ENCODE results near the gene PTH2.

The PTH2 gene

GRCh38 chr19:49430678-49431329 is 7.6 kb upstream of the PTH2 start:
- Histone ChIP-seq H3F3A (ENCODE audit: insufficient read depth, low read length) (no peaks in the 10 kb centered on the region), H3K9ac (ENCODE audit: low read length) (no peak overlapping the region), H3K4me1 (ENCODE audit: low read length) (no peaks in the 10 kb centered on the region), H3K9me3 (replicated peaks; ENCODE audit: insufficient read depth, low read length) (no peaks in the 10 kb centered on the region), H3K27me3 (replicated peaks; ENCODE audit: insufficient read depth, low read length) (peaks cover 98% of the 10 kb centered on the region), H3K27ac (ENCODE audit: low read length) (no peak overlapping the region), H2AFZ (ENCODE audit: low read length) (no peak overlapping the region), H3K36me3 (replicated peaks; ENCODE audit: insufficient read depth, low read length) (no peaks in the 10 kb centered on the region), H3K4me2 (ENCODE audit: low read depth, low read length) (no peak overlapping the region), H3K4me3 (ENCODE audit: low read length) (no peak overlapping the region), H4K20me1 (ENCODE audit: insufficient read depth, low read length) (no peaks in the 10 kb centered on the region), H3K9me2 (replicated peaks; ENCODE audit: insufficient read depth, low read length) (no peaks in the 10 kb centered on the region), H3K79me2 (ENCODE audit: low read length) (no peaks in the 10 kb centered on the region)
- DNase-seq = no peak
- TF ChIP-seq EZH2phosphoT487 (IDR thresholded peaks at IDR 0.05; ENCODE audit: low read length) = no peak
- TF ChIP-seq, protein P1, sequence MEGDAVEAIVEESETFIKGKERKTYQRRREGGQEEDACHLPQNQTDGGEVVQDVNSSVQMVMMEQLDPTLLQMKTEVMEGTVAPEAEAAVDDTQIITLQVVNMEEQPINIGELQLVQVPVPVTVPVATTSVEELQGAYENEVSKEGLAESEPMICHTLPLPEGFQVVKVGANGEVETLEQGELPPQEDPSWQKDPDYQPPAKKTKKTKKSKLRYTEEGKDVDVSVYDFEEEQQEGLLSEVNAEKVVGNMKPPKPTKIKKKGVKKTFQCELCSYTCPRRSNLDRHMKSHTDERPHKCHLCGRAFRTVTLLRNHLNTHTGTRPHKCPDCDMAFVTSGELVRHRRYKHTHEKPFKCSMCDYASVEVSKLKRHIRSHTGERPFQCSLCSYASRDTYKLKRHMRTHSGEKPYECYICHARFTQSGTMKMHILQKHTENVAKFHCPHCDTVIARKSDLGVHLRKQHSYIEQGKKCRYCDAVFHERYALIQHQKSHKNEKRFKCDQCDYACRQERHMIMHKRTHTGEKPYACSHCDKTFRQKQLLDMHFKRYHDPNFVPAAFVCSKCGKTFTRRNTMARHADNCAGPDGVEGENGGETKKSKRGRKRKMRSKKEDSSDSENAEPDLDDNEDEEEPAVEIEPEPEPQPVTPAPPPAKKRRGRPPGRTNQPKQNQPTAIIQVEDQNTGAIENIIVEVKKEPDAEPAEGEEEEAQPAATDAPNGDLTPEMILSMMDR (IDR thresholded peaks at IDR 0.05; ENCODE audit: low read length) = peak; percentile 34

- Histone ChIP-seq H3K9ac (ENCODE audit: low read length) (no peak overlapping the region), H3K27me3 (replicated peaks; ENCODE audit: insufficient read depth, low read length) (peaks cover 98% of the 10 kb centered on the region), H2AFZ (ENCODE audit: low read length) (no peak overlapping the region), H3K9me3 (replicated peaks; ENCODE audit: insufficient read depth, low read length) (no peaks in the 10 kb centered on the region), H3K9me2 (replicated peaks; ENCODE audit: insufficient read depth, low read length) (no peaks in the 10 kb centered on the region), H3K4me3 (ENCODE audit: low read length) (no peak overlapping the region), H3F3A (ENCODE audit: insufficient read depth, low read length) (no peaks in the 10 kb centered on the region), H3K4me2 (ENCODE audit: low read depth, low read length) (no peak overlapping the region), H3K4me1 (ENCODE audit: low read length) (no peaks in the 10 kb centered on the region), H3K36me3 (replicated peaks; ENCODE audit: insufficient read depth, low read length) (no peaks in the 10 kb centered on the region), H3K79me2 (ENCODE audit: low read length) (no peaks in the 10 kb centered on the region), H3K27ac (ENCODE audit: low read length) (no peak overlapping the region), H4K20me1 (ENCODE audit: insufficient read depth, low read length) (no peaks in the 10 kb centered on the region)
- DNase-seq = no peak
- TF ChIP-seq EZH2phosphoT487 (IDR thresholded peaks at IDR 0.05; ENCODE audit: low read length) (no peak), EZH2 (optimal IDR thresholded peaks at IDR 0.05; ENCODE audit: low read depth, low read length) (no peak)
- TF ChIP-seq, protein P1 (IDR thresholded peaks at IDR 0.05; ENCODE audit: low read length) = no peak
Observed at GRCh38 chr19:49430172-49430677, 7.0 kb upstream of the PTH2 start.

DNA sequence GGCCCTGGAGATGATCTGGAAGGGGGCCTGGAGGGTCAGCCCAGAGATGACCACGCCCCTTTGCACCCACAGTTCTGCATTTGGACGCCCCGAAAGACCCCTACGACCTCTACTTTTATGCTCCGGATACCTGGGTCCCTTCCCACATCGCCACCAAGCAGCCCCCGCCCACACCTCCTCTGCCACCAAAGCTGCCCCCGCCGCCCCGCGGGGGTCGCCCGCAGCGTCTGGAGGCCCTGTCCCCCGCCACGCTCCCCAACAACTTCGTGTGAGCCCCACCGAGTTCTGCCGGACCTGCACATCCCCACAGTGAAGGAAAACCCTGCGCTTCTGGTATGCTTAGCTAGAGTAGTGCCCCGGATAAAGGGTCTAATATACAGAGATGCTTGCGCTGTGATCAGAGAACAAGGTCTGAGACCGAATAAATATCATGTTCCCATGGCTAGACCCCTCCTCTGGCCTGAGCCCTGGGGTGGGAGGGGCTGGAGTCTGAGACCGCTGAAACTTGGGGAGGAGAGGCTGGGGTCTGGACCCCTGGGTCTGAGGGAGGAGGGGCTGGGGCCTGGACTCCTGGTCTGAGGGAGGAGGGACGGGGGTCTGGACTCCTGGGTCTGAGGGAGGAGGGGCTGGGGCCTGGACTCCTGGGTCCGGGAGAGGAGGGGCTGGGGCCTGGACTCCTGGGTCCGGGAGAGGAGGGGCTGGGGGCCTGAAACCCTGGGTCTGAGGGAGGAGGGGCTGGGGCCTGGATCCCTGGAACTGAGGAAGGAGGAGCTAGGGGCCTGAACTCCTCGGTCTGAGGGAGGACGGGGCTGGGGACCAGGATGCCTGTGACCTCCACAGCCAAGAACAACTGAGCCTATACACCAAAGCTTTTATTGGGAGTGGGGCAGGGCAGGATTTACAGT is 5.6 kb upstream of the PTH2 start:
- H3K27me3 ChIP-seq (replicated peaks; ENCODE audit: insufficient read depth, low read length) = peaks cover 98% of the 10 kb centered on the region
- H2AFZ ChIP-seq (ENCODE audit: low read length) = no peak overlapping the region

More for the DNA sequence above, 5.6 kb upstream of the PTH2 start:
- no peaks in the 10 kb centered on the region for H3K4me1 ChIP-seq (ENCODE audit: low read length)
- no peak overlapping the region for H3K9ac ChIP-seq (ENCODE audit: low read length)
- TF ChIP-seq, protein P1 (IDR thresholded peaks at IDR 0.05; ENCODE audit: low read length) = no peak
- TF ChIP-seq EZH2phosphoT487 (IDR thresholded peaks at IDR 0.05; ENCODE audit: low read length) (no peak), EZH2 (optimal IDR thresholded peaks at IDR 0.05; ENCODE audit: low read depth, low read length) (no peak)
- no peak overlapping the region for H3K27ac ChIP-seq (ENCODE audit: low read length)
- H3K9me3 ChIP-seq (replicated peaks; ENCODE audit: insufficient read depth, low read length) = no peaks in the 10 kb centered on the region
- DNase-seq = no peak
- H3K79me2 ChIP-seq (ENCODE audit: low read length) = no peaks in the 10 kb centered on the region
- no peaks in the 10 kb centered on the region for H3K9me2 ChIP-seq (replicated peaks; ENCODE audit: insufficient read depth, low read length)
- H4K20me1 ChIP-seq (ENCODE audit: insufficient read depth, low read length) = no peaks in the 10 kb centered on the region
- H3K4me2 ChIP-seq (ENCODE audit: low read depth, low read length) = no peak overlapping the region
- no peaks in the 10 kb centered on the region for H3K36me3 ChIP-seq (replicated peaks; ENCODE audit: insufficient read depth, low read length)
- no peak overlapping the region for H3K4me3 ChIP-seq (ENCODE audit: low read length)
- no peaks in the 10 kb centered on the region for H3F3A ChIP-seq (ENCODE audit: insufficient read depth, low read length)

Data from MM.1S (cell line).